GM12801 (cell line): ENCODE data around the gene PHC3.

Source experiments
- CTCF ChIP-seq: IDR thresholded peaks from one replicate; pipeline ENCODE4 v1.5.1; 2011; ENCODE audit warnings: control low read depth; ENCODE audit not compliant: insufficient read length; ENCODE audit errors: extremely low read depth

Gene PHC3

GRCh38 chr3:170180908-170181885 is at the start of gene PHC3:
Gene PHC3 (minus strand): TSS chr3:170181733. CDS start chr3:170181715, 18 bp downstream.
- TF ChIP-seq CTCF = no peak

- no peak for TF ChIP-seq CTCF
Observed at GRCh38 chr3:170228093-170228766, 46.7 kb upstream of the PHC3 start.

- TF ChIP-seq CTCF = no peak
Observed at GRCh38 chr3:170226426-170226960, 45.0 kb upstream of the PHC3 start.

GRCh38 chr3:170225166-170225565 is 43.6 kb upstream of the PHC3 start:
- no peak for TF ChIP-seq CTCF

GRCh38 chr3:170222647-170223541 is 41.4 kb upstream of the PHC3 start:
- no peak for TF ChIP-seq CTCF

- no peak for TF ChIP-seq CTCF
Observed at GRCh38 chr3:170221924-170222646, 40.6 kb upstream of the PHC3 start, which contains the start of gene PRKCI. Gene PRKCI (plus strand): TSS chr3:170222424. CDS start chr3:170222670, 246 bp downstream.
